SJSA1 (cell line): ENCODE data around the gene KIF26B. TPM values are rescaled to one million over a fixed set of nuclear protein-coding genes. Genes with fewer than 3 reads are reported as not detected.
"Not testable (repeated sequence)": the region's sequence is repeated elsewhere in the genome, so short reads cannot be mapped to it uniquely, and the experiment has no call there.

Experiments used
- DNase-seq, 2 experiments: peaks; one replicate each; pipeline ENCODE4 v3.0.0-alpha.2; 2015 to 2020; ENCODE audit warnings: low spot score in 2 of 2, low read depth in 1 of 2
- H3K27ac ChIP-seq: fragments of 250-450 bp; sonication (Bioruptor Pico); 2 replicates; pipeline ENCODE4 v1.5.1; 2020; ENCODE audit warnings: mild to moderate bottlenecking, moderate library complexity
- H3K27me3 ChIP-seq: fragments of 250-450 bp; sonication (Bioruptor Pico); replicated peaks from 2 replicates; pipeline ENCODE4 v1.5.1; 2020; ENCODE audit warnings: mild to moderate bottlenecking, moderate library complexity
- H3K36me3 ChIP-seq: fragments of 250-450 bp; sonication (Bioruptor Pico); 2 replicates; pipeline ENCODE4 v1.5.1; 2020; ENCODE audit warnings: mild to moderate bottlenecking
- H3K4me1 ChIP-seq: fragments of 250-450 bp; sonication (Bioruptor Pico); replicated peaks from 2 replicates; pipeline ENCODE4 v1.6.1; 2021; ENCODE audit warnings: mild to moderate bottlenecking
- H3K4me3 ChIP-seq: fragments of 250-450 bp; sonication (Bioruptor Pico); 2 replicates; pipeline ENCODE4 v1.5.1; 2020; ENCODE audit warnings: mild to moderate bottlenecking
- H3K9me3 ChIP-seq: fragments of 250-450 bp; sonication (Bioruptor Pico); replicated peaks from 2 replicates; pipeline ENCODE4 v1.5.1; 2020; ENCODE audit warnings: mild to moderate bottlenecking
- total RNA-seq: library from RNA; depleted of rRNA; stranded (reverse); fragments of >200 nt; shearing (Covaris generic); gene quantifications from 2 replicates; pipeline ENCODE4 v1.2.3, GENCODE V29; 2014

Gene KIF26B
- total RNA-seq, 1 experiment from 2014 or later, result 5.9 TPM

DNA sequence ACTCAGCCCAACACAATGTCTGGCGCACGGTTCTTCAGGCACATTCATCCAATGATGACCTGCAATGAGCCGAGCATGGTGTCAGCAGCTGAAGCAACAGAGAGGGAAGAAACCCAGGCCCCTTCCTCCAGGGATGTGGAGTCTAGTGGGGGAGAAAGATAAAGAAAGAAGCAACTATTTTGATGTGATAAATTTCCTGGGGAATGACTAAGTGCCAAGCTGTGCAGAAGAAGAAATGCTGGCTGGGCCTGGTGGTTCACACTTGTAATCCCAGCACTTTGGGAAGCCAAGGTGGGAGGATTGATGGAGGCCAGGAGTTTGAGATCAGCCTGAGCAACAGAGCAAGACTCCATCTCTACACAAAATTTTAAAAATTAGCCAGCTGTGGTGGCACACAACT is 561.8 kb downstream of the KIF26B start:
- no peaks in the 10 kb centered on the region for H3K27me3 ChIP-seq
- no peaks in the 10 kb centered on the region for H3K9me3 ChIP-seq
- no peak overlapping the region for H3K4me3 ChIP-seq
- no peak for DNase-seq
- H3K4me1 ChIP-seq, result peaks cover 6% of the 10 kb centered on the region
- H3K27ac ChIP-seq, result no peak overlapping the region
- H3K36me3 ChIP-seq, result no peaks in the 10 kb centered on the region

DNA sequence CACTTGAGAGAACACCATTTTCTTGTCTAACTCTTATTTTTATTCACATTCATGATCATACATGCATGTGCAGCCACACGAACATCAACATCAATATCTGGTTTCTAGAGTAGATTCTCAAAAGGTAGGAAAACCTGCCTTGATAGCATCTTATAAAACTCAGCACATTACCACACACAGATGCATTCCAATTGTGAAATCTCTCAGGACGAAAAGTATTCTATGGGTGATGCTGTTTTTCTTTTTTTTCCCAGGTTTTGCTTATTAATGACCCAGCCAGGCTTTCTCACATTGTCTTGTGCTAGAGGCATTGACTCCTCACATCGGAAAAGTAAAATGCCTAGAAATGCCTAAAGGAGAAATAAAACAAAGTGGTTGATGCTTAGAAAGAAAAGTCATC is 562.8 kb downstream of the KIF26B start:
- Histone ChIP-seq H3K9me3 (no peaks in the 10 kb centered on the region), H3K27ac (no peak overlapping the region), H3K4me1 (peaks cover 6% of the 10 kb centered on the region), H3K4me3 (no peak overlapping the region), H3K36me3 (no peaks in the 10 kb centered on the region), H3K27me3 (no peaks in the 10 kb centered on the region)
- no peak for DNase-seq

DNA sequence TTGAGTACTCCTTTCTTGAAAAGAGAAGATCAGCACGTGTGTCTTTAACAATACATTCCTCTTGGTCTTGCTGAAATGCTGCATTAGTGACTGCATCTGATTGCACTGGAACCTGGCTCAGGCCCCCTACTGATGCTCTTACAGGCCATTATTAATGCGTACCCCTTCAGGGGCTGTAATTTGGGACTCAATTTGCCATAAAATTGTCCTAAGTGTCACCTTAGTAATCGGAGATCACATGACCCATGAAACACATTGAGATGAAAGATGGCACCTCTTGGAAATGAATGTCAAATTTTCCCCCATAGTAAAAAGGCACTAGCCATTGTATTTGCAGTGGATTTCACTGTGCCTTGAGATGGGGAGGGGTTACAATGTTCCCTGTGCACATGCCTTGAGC is 563.3 kb downstream of the KIF26B start:
- Histone ChIP-seq H3K9me3 (no peaks in the 10 kb centered on the region), H3K4me1 (peaks cover 6% of the 10 kb centered on the region), H3K4me3 (no peak overlapping the region), H3K36me3 (no peaks in the 10 kb centered on the region), H3K27me3 (no peaks in the 10 kb centered on the region), H3K27ac (no peak overlapping the region)
- no peak for DNase-seq

DNA sequence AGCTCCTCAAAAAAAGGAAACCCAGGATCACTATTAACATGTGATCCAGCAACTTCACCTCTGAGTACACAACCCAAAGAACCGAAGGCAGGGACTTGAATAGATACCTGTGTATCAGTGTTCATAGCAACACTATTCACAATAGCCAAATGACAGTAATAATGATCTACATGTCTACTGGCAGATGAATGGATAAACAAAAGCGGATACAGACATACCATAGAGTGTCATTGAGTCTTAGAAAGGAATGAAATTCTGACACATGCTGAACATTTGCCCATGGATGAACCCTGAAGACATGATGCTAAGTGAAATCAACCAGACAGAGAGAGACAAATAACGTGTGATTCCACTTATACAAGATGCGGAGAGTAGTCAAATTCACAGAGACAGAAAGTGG is 564.2 kb downstream of the KIF26B start:
- Histone ChIP-seq H3K27me3 (no peaks in the 10 kb centered on the region), H3K4me1 (peaks cover 6% of the 10 kb centered on the region), H3K36me3 (no peaks in the 10 kb centered on the region), H3K9me3 (no peaks in the 10 kb centered on the region), H3K4me3 (no peak overlapping the region), H3K27ac (no peak overlapping the region)
- no peak for DNase-seq

DNA sequence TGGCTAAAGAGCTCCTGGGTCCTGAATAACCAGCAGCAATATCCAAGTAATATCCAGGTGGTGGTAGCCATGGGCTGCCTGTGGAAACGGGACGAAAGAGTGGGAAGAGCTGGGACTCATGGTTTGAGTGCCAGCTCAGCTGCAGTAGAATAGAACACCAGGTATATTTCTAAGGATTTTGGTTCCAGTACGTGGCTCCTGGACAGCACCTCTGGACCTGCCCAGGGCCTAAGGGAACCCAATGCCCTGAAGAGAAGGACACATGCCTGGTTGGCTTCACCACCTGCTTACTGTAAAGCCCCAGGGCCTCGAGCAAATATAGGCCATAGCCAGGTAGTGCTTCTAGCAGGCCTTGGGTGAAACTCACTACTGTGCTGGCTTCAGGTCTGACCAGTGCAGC is 566.7 kb downstream of the KIF26B start:
- Histone ChIP-seq H3K27me3 (no peaks in the 10 kb centered on the region), H3K36me3 (no peaks in the 10 kb centered on the region), H3K9me3 (0 out of 2 replicates have a peak, but pooled peaks cover 8% of the 10 kb centered on the region), H3K27ac (no peak overlapping the region), H3K4me3 (no peak overlapping the region), H3K4me1 (no peaks in the 10 kb centered on the region)
- DNase-seq, result no peak

DNA sequence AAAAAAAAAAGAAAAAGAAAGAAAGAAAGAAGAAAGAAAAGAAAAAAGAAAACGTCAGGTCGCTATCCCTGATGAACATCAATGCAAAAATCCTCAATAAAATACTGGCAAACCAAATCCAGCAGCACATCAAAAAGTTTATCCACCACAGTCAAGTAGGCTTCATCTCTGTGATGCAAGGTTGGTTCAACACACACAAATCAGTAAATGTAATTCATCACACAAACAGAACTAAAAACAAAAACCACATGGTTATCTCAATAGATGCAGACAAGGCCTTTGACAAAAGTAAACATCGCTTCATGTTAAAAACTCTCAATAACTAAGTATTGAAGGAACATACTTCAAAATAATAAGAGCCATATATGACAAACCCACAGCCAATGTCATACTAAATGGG is 573.2 kb downstream of the KIF26B start:
- peaks cover 14% of the 10 kb centered on the region; the same call in 1 of the 2 replicates for H3K9me3 ChIP-seq
- DNase-seq, H3K27me3 ChIP-seq, H3K27ac ChIP-seq, H3K36me3 ChIP-seq, H3K4me1 ChIP-seq, H3K4me3 ChIP-seq: not testable (repeated sequence)

DNA sequence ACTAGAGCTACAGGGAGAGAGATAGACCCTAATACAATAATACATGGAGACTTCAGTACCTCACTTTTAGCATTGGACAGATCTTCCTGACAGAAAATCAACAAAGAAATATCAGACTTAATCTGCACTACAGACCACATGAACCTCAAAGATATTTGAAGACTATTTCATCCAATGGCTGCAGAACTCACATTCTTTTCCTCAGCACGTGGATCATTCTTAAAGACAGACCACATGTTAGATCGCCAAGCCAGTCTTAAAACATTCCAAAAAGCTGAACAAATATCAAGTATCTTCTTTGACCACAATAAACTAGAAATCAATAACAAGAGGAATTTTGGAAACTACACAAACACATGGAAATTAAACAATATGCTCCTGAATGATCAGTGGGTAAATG is 576.0 kb downstream of the KIF26B start:
- no peak for DNase-seq
- no peaks in the 10 kb centered on the region for H3K27me3 ChIP-seq
- H3K4me3 ChIP-seq, result no peak overlapping the region
- no peaks in the 10 kb centered on the region for H3K36me3 ChIP-seq
- H3K9me3 ChIP-seq, result peaks cover 8% of the 10 kb centered on the region; the same call in 1 of the 2 replicates
- no peaks in the 10 kb centered on the region for H3K4me1 ChIP-seq
- H3K27ac ChIP-seq, result no peak overlapping the region

DNA sequence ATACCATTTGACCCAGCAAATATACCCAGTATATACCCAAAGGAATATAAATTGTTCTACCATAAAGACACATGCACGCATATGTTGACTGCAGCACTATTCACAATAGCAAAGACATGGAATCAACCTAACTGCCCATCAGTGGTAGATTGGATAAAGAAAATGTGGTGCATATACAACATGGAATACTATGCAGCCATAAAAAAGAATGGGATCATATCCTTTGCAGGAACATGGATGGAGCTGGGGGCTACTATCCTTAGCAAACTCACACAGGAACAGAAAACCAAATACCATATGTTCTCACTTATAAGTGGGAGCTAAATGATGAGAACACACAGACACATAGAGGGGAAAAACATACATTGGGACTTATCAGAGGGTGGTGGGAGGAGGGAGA is 585.6 kb downstream of the KIF26B start:
- H3K4me1 ChIP-seq, H3K27ac ChIP-seq, H3K36me3 ChIP-seq, H3K27me3 ChIP-seq, DNase-seq, H3K4me3 ChIP-seq, H3K9me3 ChIP-seq: not testable (repeated sequence)

DNA sequence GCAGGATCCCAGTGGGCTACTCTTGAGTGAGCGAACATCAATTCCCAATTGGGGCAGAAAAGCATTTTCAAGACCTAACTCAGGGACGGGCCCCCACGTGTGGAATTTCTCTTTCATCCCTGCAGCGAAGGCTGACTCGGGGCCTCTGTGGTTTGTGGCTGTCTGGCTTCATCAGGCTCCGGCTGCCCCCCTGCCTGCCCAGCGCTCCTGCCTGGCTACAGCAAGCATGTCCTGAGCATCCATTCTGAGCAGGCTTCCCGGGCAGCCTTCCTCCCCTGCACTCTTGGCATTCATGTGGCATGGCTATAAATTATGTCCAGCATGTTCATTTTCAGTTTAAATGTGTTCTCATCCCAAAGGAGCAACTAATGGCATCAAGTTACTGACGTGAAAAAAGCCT is 588.1 kb downstream of the KIF26B start:
- no peaks in the 10 kb centered on the region for H3K4me1 ChIP-seq
- no peaks in the 10 kb centered on the region for H3K27me3 ChIP-seq
- DNase-seq, result no peak
- no peak overlapping the region for H3K4me3 ChIP-seq
- H3K36me3 ChIP-seq, result no peaks in the 10 kb centered on the region
- H3K9me3 ChIP-seq, result no peaks in the 10 kb centered on the region
- H3K27ac ChIP-seq, result no peak overlapping the region

DNA sequence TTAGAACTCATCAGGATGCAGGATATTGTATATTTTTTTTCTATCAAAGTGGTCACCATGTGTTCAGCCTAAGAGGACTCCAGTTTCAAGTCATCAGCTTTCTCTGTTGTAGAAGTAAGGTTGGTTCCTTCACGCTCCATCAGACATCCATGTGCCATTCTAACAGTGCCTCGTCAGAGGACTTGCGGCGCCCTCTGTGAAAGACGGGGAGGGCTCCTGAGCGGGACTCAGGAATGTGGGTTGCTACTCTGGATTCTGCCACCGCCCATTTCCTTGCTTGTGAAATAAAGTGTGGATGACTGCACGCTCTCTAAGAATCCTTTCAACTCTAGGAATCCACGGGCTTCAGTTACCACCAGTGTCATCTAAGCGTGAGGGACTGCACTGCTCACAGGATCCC is 593.5 kb downstream of the KIF26B start:
- no peaks in the 10 kb centered on the region for H3K27me3 ChIP-seq
- no peak overlapping the region for H3K27ac ChIP-seq
- DNase-seq, result no peak
- H3K4me1 ChIP-seq, result no peaks in the 10 kb centered on the region
- no peak overlapping the region for H3K4me3 ChIP-seq
- no peaks in the 10 kb centered on the region for H3K9me3 ChIP-seq
- no peaks in the 10 kb centered on the region for H3K36me3 ChIP-seq

DNA sequence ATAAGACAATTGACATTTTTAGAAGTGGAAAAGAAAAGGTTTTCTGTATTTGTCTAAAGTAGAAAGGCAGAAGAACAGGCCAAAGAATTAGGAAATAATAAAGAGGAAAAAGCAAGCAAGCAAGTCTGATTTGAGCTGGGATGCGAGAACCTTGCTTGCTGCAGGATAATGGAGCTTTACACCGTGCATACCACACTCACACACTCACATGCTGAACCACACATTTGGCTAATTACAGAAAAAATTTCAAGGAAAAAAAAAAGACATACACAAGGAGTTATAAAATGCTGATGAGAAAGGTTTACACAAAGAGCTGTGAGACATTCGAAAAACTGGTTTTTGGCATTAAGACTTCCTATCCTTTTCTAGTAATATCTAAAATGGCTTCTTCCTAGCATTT is 593.9 kb downstream of the KIF26B start:
- H3K9me3 ChIP-seq, result no peaks in the 10 kb centered on the region
- no peaks in the 10 kb centered on the region for H3K36me3 ChIP-seq
- no peaks in the 10 kb centered on the region for H3K4me1 ChIP-seq
- H3K27ac ChIP-seq, result no peak overlapping the region
- no peaks in the 10 kb centered on the region for H3K27me3 ChIP-seq
- no peak for DNase-seq
- no peak overlapping the region for H3K4me3 ChIP-seq

DNA sequence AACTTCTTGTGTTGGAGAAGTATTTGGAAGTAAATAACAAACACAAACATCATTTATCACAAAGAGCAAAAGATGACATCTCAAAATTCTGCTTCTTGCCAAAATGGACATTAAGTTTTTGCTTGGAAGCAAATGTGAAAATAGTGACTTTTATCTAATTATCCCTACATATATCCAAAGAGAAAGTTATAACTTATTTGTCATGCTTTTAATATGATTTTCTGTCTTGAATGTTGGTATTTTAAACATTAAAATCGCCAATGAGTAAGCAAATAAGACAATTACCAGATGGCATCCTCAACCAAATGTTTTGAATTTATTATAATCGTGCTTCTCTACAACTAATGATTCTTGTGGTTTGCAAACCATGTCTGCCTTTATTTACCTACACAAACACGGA is 594.3 kb downstream of the KIF26B start:
- no peaks in the 10 kb centered on the region for H3K36me3 ChIP-seq
- no peaks in the 10 kb centered on the region for H3K9me3 ChIP-seq
- no peak overlapping the region for H3K27ac ChIP-seq
- DNase-seq, result no peak
- H3K4me1 ChIP-seq, result no peaks in the 10 kb centered on the region
- no peaks in the 10 kb centered on the region for H3K27me3 ChIP-seq
- no peak overlapping the region for H3K4me3 ChIP-seq

DNA sequence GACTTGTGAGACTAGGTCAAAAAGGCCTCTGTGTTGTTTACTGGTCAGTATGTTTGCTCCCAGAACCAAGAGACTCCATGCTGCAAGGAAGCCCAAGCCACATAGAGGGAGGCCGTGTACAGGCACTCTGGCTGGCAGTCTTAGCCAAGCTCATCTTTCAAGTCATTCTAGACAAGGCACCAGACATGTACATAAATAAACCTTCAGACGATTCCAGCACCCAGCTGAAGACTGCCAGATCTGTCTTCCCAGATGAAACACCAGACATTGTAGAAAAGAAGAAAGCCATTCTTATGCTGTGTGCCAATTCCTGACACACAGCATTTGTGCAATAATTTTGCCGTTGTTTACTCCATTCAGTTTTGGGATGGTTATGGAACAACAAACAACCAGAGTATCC is 595.5 kb downstream of the KIF26B start:
- no peak overlapping the region for H3K4me3 ChIP-seq
- no peaks in the 10 kb centered on the region for H3K27me3 ChIP-seq
- no peak overlapping the region for H3K27ac ChIP-seq
- no peaks in the 10 kb centered on the region for H3K9me3 ChIP-seq
- 0 out of 2 replicates have a peak, but pooled peaks cover 6% of the 10 kb centered on the region for H3K4me1 ChIP-seq
- H3K36me3 ChIP-seq, result no peaks in the 10 kb centered on the region
- no peak for DNase-seq

DNA sequence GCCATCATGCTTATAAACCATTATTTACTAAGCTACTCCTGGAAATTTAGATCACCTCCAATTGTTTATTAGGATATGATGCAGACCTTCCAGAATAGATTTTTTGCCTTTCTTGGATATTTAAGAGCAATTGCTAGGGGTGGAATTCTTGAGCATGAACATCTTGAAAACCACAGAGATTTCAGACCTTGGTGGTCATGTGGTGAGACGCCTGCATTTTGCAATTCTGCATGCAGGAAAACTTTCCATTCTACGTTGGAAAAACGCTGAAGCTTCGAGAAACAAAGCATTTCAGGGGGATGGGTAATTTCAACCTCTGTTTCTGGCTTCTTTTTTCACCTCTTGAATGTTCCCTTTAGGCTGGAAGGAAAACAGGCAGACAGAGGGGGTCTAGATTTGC is 596.3 kb downstream of the KIF26B start:
- H3K27me3 ChIP-seq, result no peaks in the 10 kb centered on the region
- H3K9me3 ChIP-seq, result no peaks in the 10 kb centered on the region
- no peak for DNase-seq
- no peaks in the 10 kb centered on the region for H3K36me3 ChIP-seq
- no peak overlapping the region for H3K27ac ChIP-seq
- H3K4me3 ChIP-seq, result no peak overlapping the region
- 0 out of 2 replicates have a peak, but pooled peaks cover 6% of the 10 kb centered on the region for H3K4me1 ChIP-seq

DNA sequence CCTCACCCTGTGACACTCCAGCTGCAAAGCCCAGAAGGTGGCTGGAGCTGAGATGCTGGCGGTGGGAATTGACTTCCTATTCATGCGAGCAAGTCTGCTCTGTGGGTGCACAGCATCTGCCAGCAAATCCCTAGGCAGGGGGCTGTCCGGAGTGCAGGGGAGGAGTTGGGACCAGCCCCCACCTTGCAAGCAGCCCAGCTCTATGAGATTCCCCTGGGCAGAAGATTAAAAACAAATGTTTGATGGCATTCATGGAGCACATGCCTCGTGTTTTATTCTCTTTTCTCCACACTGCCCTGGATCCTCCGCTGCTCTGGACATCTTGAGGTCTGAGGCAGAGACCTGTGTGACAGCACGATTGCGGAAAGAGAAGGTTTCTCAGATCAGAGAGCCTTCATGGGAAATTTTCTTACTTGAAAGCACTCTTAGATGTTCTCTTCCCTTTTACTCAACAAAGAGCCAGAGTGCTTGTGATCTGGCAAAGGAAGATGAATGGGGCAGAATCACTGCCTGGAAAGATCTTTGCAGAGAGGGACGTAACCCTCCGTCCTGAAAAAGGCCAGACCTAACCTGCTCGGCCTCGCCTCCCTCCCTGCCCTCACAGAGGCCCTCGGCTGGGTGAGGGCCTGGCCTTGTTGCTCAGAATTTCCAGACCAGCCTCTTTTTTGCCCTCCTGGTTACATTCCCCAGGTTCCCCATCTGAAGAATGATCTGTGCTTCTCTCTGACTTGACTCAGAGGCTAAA is 597.1 kb downstream of the KIF26B start:
- no peaks in the 10 kb centered on the region; the same call in 1 of the 2 replicates for H3K27me3 ChIP-seq
- no peak for DNase-seq
- no peaks in the 10 kb centered on the region for H3K9me3 ChIP-seq
- no peak overlapping the region for H3K27ac ChIP-seq
- H3K36me3 ChIP-seq, result no peaks in the 10 kb centered on the region
- H3K4me3 ChIP-seq, result no peak overlapping the region
- 0 out of 2 replicates have a peak, but pooled peaks cover 6% of the 10 kb centered on the region for H3K4me1 ChIP-seq
